Measurements from ENCODE around the gene KCNK13.
"Not testable (repeated sequence)": the region's sequence is repeated elsewhere in the genome, so short reads cannot be mapped to it uniquely, and the experiment has no call there.

KCNK13 gene

GRCh38 chr14:90200546-90200945 lies 138.8 kb downstream of the KCNK13 start:
- DNase-seq: not testable (repeated sequence)

DNA sequence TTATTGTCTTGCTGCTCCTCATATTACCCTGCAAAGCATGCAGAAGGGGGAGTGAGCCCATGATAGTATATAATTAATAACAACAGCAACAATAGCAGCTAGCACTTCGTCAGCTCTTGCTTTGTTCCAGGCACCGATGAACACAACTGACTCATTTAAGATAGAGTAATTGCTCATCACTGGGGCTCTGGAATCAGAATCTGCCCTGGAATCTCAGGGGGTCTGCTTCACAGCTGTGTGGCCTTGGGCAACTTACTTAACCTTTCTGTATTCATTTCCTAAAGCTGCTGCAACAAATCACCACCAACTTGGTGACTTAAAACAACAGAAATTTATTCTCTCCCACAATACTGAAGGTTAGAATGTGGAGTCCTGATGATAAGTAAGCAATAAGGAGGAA lies 139.6 kb downstream of the KCNK13 start:
- DNase-seq: peak; percentile 3

GRCh38 chr14:90204516-90204915 lies 142.7 kb downstream of the KCNK13 start:
- no peak for DNase-seq

DNA sequence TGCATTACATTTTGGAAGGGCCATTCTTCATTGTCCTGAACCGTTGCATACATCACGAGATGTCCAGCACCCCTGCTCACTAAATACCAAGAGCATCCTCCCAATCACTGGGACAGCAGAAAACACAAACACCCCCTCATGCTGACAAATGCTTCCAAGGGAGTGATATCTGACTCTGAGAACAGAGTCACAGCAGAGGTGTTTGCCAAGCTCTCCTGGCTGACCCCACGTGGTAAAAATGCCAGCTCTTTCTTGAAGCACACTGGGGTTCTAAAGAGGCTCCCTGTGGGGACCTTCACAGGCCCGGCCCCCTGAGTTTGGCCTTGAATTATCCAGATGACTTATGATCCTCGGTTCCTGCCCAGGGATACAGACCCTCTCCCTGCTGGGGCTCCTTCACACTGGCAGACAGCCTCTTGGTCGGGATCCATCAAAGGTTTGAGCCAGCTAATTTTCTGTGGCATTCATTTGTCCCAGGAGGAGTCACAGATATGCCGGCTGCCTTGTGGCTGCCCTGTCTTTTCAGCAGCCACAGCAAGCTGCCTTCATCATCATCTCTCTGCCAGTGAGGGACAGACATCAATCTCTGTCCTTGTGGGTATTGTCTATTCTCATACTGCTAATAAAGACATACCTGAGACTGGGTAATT lies 151.4 kb downstream of the KCNK13 start:
- DNase-seq: no peak

GRCh38 chr14:90228478-90228877 lies 166.7 kb downstream of the KCNK13 start:
- DNase-seq: no peak

- not testable (repeated sequence) for DNase-seq
Observed at GRCh38 chr14:90229942-90230341, 168.1 kb downstream of the KCNK13 start.
